Measurements from ENCODE around the gene MRPL28. TPM values are rescaled to one million over a fixed set of nuclear protein-coding genes. Genes with fewer than 3 reads are reported as not detected.

The MRPL28 gene
- polyA plus RNA-seq, 1 of the 3 experiments (the other 2 are of a cell fraction), result 320 TPM

- H3K4me1 ChIP-seq (ENCODE audit: control insufficient read depth in 1 of 2, insufficient read depth in 2 of 2, low read depth in 1 of 2, low read length in 1 of 2), result peaks cover 0 to 5% of the 10 kb centered on the region in 2 experiments; a peak in 1 of 4 replicates
- H3K9me3 ChIP-seq, result no peaks in the 10 kb centered on the region
- H3K4me3 ChIP-seq (ENCODE audit: low read depth in 2 of 2, low read length in 1 of 2), result no peak overlapping the region
- no peak overlapping the region; a peak in 1 of 4 replicates for H3K27ac ChIP-seq (ENCODE audit: low read depth in 2 of 2, low read length in 1 of 2)
- H3K9me2 ChIP-seq, result no peaks in the 10 kb centered on the region
- ChIA-PET CTCF (interaction anchor here (1.1 to 1.5 kb wide), 3 partner anchors 14 to 273 kb away, joined by 3 to 5 read pairs (median 4); partner anchors contain the start of gene AXIN1), POLR2A (no interaction called here)
- no peak for DNase-seq
- H2AFZ ChIP-seq (ENCODE audit: low read depth), result no peak overlapping the region
- TF ChIP-seq, protein P1, sequence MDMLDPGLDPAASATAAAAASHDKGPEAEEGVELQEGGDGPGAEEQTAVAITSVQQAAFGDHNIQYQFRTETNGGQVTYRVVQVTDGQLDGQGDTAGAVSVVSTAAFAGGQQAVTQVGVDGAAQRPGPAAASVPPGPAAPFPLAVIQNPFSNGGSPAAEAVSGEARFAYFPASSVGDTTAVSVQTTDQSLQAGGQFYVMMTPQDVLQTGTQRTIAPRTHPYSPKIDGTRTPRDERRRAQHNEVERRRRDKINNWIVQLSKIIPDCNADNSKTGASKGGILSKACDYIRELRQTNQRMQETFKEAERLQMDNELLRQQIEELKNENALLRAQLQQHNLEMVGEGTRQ (IDR thresholded peaks at IDR 0.05; ENCODE audit: borderline replicate concordance, low read depth, low read length), result no peak
- TF ChIP-seq YY1 (IDR thresholded peaks at IDR 0.05; ENCODE audit: low read depth) (no peak), EP300 (IDR thresholded peaks at IDR 0.05; ENCODE audit: borderline replicate concordance in 1 of 2, low read depth in 1 of 2, low read length in 1 of 2) (no peak), FOXM1 (IDR thresholded peaks at IDR 0.05; ENCODE audit: low read depth) (no peak), RFX5 (IDR thresholded peaks at IDR 0.05; ENCODE audit: low read length) (no peak), IRF3 (IDR thresholded peaks at IDR 0.05; ENCODE audit: low read depth, low read length) (no peak), USF1 (IDR thresholded peaks at IDR 0.05; ENCODE audit: borderline replicate concordance, low read depth) (no peak), JUND (IDR thresholded peaks at IDR 0.05) (no peak), GABPA (IDR thresholded peaks at IDR 0.05; ENCODE audit: low read depth) (no peak), NRF1 (IDR thresholded peaks at IDR 0.05; ENCODE audit: low read depth, low read length) (no peak), TCF12 (IDR thresholded peaks at IDR 0.05) (no peak), CHD2 (IDR thresholded peaks at IDR 0.05; ENCODE audit: low read length, partially characterized antibody) (no peak), TEAD4 (IDR thresholded peaks at IDR 0.05; ENCODE audit: borderline replicate concordance, insufficient read depth) (no peak), ZBTB33 (IDR thresholded peaks at IDR 0.05; ENCODE audit: borderline replicate concordance, low read depth) (no peak), MEF2A (IDR thresholded peaks at IDR 0.05; ENCODE audit: borderline replicate concordance, low read depth) (no peak)
- no peak overlapping the region for H3K4me2 ChIP-seq
- no peaks in the 10 kb centered on the region for H3F3A ChIP-seq (replicated peaks; ENCODE audit: insufficient read depth)
- H3K79me2 ChIP-seq (ENCODE audit: insufficient read depth), result peaks cover 90% of the 10 kb centered on the region
- no peak overlapping the region for H3K9ac ChIP-seq
- no peaks in the 10 kb centered on the region for H3K27me3 ChIP-seq (ENCODE audit: insufficient read depth)
- peaks cover 83% of the 10 kb centered on the region for H4K20me1 ChIP-seq (ENCODE audit: insufficient read depth)
- H3K36me3 ChIP-seq (replicated peaks in 1 of 2; ENCODE audit: control insufficient read depth in 1 of 2, insufficient read depth in 2 of 2, low read length in 1 of 2), result peaks cover 0 to 4% of the 10 kb centered on the region in 2 experiments
- 92% methylated on average over 19 of the region's 21 CpGs for WGBS (ENCODE audit: low lambda C conversion rate)
Observed at GRCh38 chr16:337975-338575, 32.3 kb downstream of the MRPL28 start.

Measured in SK-N-SH (cell line).